GM23338 (cell line): Measurements from ENCODE around the gene KRTAP3-2.

Experiments used
- CREB1 ChIP-seq: fragments of 250-450 bp; sonication (Bioruptor Pico); IDR thresholded peaks from 2 replicates; pipeline ENCODE4 v1.5.0; 2020; ENCODE audit warnings: low read depth, mild to moderate bottlenecking, moderate library complexity
- CTCF ChIP-seq, 2 experiments: fragments of 200-600 bp in 1 of 2; sonication (generic) in 1 of 2; conservative IDR thresholded peaks; 2 replicates each; pipeline versions ENCODE4 v1.5.1 to v1.6.1; 2016 to 2017; ENCODE audit warnings: antibody characterized with exemption in 2 of 2, low read depth in 2 of 2, mild to moderate bottlenecking in 2 of 2, moderate library complexity in 1 of 2
- EZH2 ChIP-seq: fragments of 200-600 bp; sonication (generic); IDR thresholded peaks from one replicate; pipeline ENCODE4 v1.8.0; 2017; ENCODE audit warnings: antibody characterized with exemption, mild to moderate bottlenecking, low read depth; ENCODE audit not compliant: unreplicated experiment
- EZH2phosphoT487 ChIP-seq: fragments of 200-600 bp; sonication (generic); IDR thresholded peaks from one replicate; pipeline ENCODE4 v1.8.1; 2018; ENCODE audit warnings: antibody characterized with exemption; ENCODE audit not compliant: unreplicated experiment
- JUNB ChIP-seq: IDR thresholded peaks from one replicate; pipeline ENCODE4 v1.6.1; 2016; ENCODE audit warnings: antibody characterized with exemption; ENCODE audit not compliant: unreplicated experiment
- NANOG ChIP-seq: IDR thresholded peaks from 2 replicates; pipeline ENCODE4 v1.6.1; 2016; ENCODE audit warnings: antibody characterized with exemption, borderline replicate concordance
- POLR2AphosphoS5 ChIP-seq: IDR thresholded peaks from 2 replicates; pipeline ENCODE4 v1.6.1; 2016; ENCODE audit warnings: antibody characterized with exemption, low read depth
- STAT1 ChIP-seq: IDR thresholded peaks from one replicate; pipeline ENCODE4 v1.6.1; 2016; ENCODE audit warnings: antibody characterized with exemption; ENCODE audit not compliant: unreplicated experiment
- ZNF331 ChIP-seq: fragments of 250-450 bp; sonication (Bioruptor Pico); IDR thresholded peaks from 2 replicates; pipeline ENCODE4 v1.5.0; 2020; ENCODE audit warnings: low read depth, mild to moderate bottlenecking, moderate library complexity
- TF ChIP-seq, protein P1 (sequence below): IDR thresholded peaks from one replicate; pipeline ENCODE4 v1.6.1; 2018; ENCODE audit warnings: antibody characterized with exemption; ENCODE audit not compliant: unreplicated experiment
- TF ChIP-seq, protein P2 (sequence below): IDR thresholded peaks from 2 replicates; pipeline ENCODE4 v1.6.1; 2016; ENCODE audit warnings: antibody characterized with exemption
- TF ChIP-seq, protein P3 (sequence below): fragments of 250-450 bp; sonication (Bioruptor Pico); IDR thresholded peaks from 2 replicates; pipeline ENCODE4 v1.5.0; 2020; ENCODE audit warnings: mild to moderate bottlenecking, moderate library complexity

- TF ChIP-seq CTCF (conservative IDR thresholded peaks at IDR 0.05; ENCODE audit: low read depth in 2 of 2) (no peak), POLR2AphosphoS5 (no peak), EZH2 (no peak), EZH2phosphoT487 (no peak), JUNB (no peak), CREB1 (no peak), ZNF331 (CRISPR knock-in tag) (no peak), STAT1 (no peak), NANOG (no peak)
- TF ChIP-seq, protein P1, sequence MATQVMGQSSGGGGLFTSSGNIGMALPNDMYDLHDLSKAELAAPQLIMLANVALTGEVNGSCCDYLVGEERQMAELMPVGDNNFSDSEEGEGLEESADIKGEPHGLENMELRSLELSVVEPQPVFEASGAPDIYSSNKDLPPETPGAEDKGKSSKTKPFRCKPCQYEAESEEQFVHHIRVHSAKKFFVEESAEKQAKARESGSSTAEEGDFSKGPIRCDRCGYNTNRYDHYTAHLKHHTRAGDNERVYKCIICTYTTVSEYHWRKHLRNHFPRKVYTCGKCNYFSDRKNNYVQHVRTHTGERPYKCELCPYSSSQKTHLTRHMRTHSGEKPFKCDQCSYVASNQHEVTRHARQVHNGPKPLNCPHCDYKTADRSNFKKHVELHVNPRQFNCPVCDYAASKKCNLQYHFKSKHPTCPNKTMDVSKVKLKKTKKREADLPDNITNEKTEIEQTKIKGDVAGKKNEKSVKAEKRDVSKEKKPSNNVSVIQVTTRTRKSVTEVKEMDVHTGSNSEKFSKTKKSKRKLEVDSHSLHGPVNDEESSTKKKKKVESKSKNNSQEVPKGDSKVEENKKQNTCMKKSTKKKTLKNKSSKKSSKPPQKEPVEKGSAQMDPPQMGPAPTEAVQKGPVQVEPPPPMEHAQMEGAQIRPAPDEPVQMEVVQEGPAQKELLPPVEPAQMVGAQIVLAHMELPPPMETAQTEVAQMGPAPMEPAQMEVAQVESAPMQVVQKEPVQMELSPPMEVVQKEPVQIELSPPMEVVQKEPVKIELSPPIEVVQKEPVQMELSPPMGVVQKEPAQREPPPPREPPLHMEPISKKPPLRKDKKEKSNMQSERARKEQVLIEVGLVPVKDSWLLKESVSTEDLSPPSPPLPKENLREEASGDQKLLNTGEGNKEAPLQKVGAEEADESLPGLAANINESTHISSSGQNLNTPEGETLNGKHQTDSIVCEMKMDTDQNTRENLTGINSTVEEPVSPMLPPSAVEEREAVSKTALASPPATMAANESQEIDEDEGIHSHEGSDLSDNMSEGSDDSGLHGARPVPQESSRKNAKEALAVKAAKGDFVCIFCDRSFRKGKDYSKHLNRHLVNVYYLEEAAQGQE = no peak
- TF ChIP-seq, protein P2, sequence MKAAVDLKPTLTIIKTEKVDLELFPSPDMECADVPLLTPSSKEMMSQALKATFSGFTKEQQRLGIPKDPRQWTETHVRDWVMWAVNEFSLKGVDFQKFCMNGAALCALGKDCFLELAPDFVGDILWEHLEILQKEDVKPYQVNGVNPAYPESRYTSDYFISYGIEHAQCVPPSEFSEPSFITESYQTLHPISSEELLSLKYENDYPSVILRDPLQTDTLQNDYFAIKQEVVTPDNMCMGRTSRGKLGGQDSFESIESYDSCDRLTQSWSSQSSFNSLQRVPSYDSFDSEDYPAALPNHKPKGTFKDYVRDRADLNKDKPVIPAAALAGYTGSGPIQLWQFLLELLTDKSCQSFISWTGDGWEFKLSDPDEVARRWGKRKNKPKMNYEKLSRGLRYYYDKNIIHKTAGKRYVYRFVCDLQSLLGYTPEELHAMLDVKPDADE = no peak
- TF ChIP-seq, protein P3, sequence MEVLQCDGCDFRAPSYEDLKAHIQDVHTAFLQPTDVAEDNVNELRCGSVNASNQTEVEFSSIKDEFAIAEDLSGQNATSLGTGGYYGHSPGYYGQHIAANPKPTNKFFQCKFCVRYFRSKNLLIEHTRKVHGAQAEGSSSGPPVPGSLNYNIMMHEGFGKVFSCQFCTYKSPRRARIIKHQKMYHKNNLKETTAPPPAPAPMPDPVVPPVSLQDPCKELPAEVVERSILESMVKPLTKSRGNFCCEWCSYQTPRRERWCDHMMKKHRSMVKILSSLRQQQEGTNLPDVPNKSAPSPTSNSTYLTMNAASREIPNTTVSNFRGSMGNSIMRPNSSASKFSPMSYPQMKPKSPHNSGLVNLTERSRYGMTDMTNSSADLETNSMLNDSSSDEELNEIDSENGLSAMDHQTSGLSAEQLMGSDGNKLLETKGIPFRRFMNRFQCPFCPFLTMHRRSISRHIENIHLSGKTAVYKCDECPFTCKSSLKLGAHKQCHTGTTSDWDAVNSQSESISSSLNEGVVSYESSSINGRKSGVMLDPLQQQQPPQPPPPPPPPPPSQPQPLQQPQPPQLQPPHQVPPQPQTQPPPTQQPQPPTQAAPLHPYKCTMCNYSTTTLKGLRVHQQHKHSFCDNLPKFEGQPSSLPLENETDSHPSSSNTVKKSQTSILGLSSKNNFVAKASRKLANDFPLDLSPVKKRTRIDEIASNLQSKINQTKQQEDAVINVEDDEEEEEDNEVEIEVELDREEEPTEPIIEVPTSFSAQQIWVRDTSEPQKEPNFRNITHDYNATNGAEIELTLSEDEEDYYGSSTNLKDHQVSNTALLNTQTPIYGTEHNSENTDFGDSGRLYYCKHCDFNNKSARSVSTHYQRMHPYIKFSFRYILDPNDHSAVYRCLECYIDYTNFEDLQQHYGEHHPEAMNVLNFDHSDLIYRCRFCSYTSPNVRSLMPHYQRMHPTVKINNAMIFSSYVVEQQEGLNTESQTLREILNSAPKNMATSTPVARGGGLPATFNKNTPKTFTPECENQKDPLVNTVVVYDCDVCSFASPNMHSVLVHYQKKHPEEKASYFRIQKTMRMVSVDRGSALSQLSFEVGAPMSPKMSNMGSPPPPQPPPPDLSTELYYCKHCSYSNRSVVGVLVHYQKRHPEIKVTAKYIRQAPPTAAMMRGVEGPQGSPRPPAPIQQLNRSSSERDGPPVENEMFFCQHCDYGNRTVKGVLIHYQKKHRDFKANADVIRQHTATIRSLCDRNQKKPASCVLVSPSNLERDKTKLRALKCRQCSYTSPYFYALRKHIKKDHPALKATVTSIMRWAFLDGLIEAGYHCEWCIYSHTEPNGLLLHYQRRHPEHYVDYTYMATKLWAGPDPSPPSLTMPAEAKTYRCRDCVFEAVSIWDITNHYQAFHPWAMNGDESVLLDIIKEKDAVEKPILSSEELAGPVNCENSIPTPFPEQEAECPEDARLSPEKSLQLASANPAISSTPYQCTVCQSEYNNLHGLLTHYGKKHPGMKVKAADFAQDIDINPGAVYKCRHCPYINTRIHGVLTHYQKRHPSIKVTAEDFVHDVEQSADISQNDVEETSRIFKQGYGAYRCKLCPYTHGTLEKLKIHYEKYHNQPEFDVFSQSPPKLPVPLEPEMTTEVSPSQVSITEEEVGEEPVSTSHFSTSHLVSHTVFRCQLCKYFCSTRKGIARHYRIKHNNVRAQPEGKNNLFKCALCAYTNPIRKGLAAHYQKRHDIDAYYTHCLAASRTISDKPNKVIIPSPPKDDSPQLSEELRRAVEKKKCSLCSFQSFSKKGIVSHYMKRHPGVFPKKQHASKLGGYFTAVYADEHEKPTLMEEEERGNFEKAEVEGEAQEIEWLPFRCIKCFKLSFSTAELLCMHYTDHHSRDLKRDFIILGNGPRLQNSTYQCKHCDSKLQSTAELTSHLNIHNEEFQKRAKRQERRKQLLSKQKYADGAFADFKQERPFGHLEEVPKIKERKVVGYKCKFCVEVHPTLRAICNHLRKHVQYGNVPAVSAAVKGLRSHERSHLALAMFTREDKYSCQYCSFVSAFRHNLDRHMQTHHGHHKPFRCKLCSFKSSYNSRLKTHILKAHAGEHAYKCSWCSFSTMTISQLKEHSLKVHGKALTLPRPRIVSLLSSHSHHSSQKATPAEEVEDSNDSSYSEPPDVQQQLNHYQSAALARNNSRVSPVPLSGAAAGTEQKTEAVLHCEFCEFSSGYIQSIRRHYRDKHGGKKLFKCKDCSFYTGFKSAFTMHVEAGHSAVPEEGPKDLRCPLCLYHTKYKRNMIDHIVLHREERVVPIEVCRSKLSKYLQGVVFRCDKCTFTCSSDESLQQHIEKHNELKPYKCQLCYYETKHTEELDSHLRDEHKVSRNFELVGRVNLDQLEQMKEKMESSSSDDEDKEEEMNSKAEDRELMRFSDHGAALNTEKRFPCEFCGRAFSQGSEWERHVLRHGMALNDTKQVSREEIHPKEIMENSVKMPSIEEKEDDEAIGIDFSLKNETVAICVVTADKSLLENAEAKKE (CRISPR knock-in tag) = no peak
These were observed 2.3 kb downstream of the KRTAP3-2 start for GRCh38 chr17:40997361-40997760.
